NCI-H1930 (cell line): ENCODE results near the gene ARID3B.
"Not testable (repeated sequence)": the region's sequence is repeated elsewhere in the genome, so short reads cannot be mapped to it uniquely, and the experiment has no call there.

Source experiments
- DNase-seq, 2 experiments: peaks; one replicate each; lab custom pipeline; 2025; lab: John Stamatoyannopoulos, UW

ARID3B gene

DNA sequence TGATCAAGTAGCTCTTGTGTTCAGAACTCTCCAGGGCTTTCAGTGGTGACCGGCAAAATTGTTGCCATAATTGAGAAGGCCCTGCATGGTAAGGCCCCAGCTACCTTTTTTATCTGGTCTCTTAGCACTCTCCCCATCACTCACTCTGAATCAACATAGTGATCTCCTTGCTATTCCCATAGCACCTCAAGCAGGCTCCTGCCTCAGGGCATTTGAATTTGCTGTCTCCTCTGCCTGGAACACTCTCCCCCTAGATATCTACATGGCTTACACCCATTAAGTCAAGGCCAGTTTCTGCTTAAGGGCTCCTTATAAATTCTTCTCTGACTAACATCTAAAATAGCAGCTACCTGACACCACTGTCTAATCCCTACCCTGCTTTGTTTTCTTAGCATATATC lies 3.3 kb upstream of the ARID3B start:
- DNase-seq: no peak

DNA sequence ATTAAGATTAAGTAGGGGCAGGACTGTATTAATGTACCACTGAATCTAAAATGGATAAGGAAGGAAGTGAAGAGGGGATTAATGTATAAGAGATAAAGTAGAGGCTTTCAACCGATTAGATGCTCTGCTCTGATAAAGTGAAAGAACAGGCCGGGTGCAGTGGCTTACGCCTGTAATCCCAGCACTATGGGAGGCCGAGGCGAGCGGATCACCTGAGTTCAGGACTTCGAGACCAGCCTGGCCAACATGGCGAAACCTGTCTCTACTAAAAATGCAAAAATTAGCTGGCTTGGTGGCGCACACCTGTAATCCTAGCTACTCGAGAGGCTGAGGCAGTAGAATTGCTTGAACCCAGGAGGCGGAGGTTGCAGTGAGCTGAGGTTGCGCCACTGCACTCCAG lies 1.5 kb upstream of the ARID3B start:
- DNase-seq: not testable (repeated sequence)

GRCh38 chr15:74540161-74540760 lies 759 bp upstream of the ARID3B start:
- no peak for DNase-seq

DNA sequence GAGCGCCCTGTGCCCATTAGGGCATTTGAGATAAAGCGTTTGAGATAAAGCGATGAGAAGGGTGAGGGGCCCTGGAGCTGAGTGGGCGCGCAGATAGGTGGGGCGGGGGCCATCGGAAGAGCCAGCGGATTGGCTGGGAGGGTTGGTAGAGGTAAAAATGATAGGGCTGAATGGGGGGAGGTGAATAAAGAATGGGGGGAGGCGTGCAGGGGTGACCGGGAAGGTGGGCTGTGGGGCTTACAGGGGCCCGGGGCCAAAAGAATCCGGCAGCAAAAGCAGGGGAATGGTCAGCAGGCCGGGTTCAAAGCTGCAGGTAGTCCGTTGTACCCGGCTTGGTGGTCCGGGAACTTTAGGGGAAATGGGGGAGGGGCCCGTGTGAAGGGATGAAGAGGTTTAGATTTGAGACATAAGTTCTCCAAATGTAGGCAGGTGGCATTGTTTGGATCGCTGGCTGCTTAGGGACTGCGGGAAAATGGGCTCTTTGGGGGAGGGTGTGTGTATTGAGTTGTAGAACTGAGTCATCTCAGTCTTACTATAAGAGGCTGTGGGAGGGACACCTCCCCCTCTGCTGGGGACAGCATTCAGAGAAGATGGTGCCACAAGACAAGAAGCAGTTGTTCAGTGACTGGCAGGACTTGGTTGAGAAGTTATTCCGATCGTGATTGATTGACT lies 610 bp downstream of the ARID3B start:
- no peak for DNase-seq

DNA sequence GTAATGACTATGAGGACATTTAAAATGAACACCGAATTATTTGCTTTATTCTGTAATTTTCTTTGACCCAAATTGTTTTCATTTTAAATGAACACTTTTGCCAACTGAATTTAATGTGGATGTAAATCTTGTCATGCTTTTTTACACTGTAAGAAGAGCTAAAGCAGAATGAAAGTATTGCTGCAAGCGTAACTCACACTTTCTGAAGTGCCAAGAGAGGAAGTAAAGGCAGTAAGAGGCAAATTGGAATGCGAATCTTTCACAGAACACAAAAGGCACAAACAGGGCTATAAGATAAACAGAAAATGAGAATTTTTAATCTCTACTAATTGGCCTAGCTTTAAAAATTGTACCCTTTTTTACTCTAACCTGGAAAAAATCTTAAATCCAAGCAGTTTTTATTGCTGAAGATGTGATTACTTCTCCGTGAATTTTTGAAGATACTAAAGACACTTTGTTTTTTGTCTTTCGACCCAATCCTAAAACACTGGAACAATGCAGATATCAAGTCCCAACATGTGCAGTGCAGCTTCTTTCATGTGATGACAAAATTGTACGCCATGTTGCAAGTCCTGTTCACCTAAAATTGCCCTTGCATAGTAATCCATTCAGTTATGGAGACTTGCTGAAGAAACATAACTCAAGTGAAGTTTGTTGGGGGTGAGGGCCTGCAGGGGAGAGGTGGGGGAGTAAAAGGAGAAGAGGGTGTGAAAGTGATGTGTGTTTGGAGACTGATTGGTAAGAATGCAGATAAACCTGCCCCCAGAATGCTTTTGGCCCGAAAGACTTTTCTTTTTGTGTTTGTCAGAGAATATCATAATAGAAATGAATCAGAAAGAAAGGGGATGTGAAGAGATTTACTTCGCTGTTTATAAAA lies 1.4 kb downstream of the ARID3B start:
- DNase-seq: no peak

- DNase-seq: no peak
Observed at GRCh38 chr15:74543043-74543422, 2.0 kb downstream of the ARID3B start.

- no peak for DNase-seq
Observed at GRCh38 chr15:74543583-74543982, 2.6 kb downstream of the ARID3B start.

DNA sequence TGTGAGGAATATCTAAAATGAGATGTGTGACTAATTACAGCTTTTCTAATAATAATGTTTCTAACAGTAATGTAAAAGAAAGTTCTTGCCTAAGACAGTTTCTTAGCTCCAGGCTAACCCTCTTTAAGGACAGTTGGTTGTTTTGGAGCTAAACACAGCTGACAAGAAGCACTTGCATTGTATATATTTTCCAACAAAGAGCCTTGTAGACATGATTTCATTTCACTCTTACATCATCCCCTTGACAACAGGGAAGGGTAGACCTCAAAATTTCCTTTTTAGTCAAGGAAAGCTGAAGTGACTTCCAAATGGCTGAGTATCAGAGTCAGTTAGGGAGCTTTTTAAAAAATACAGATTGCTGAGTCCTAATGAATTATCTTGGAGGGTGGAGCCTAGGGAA lies 4.1 kb downstream of the ARID3B start:
- no peak for DNase-seq

GRCh38 chr15:74545776-74546656 lies 5.0 kb downstream of the ARID3B start:
- DNase-seq: no peak

DNA sequence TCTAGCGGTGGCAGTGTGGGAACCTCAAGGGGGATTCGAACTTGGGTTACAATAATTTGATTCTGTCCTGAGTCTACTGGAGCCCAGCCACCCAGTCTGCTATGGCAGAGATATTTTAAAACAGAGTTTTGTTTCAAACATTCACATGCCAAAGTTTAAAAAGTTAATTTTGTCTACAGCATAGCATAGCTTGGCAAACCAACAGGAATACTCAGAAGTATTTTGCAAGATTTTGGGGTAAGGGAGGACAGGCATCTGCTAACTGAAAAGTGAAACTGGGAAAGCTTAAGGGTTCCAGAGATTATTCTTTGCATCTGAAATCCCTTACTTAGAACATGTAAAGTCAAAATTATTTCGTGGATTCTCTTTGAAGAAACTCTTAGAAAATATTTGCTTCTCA lies 6.6 kb downstream of the ARID3B start:
- DNase-seq: no peak

DNA sequence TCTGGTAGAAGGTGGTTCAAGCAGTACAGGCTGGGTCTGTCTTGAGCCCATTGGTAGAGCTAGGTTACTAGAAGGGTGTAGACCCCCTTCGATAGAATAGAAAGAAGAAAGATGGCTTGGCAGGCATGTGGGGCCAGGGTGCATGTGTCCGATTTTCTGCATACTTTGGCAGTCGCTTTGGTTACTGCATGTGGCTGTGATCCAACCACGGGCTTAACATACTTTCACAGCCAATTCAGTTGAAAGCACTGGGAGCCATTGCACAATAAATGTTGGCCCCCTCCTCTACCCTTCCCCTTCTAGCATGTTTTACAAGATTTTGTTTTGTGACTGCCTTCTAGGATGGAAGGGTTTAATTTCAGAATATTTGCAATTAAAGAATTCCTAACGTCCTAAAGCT lies 7.2 kb downstream of the ARID3B start:
- no peak for DNase-seq

- no peak for DNase-seq
Observed at GRCh38 chr15:74549816-74550215, 8.8 kb downstream of the ARID3B start.

DNA sequence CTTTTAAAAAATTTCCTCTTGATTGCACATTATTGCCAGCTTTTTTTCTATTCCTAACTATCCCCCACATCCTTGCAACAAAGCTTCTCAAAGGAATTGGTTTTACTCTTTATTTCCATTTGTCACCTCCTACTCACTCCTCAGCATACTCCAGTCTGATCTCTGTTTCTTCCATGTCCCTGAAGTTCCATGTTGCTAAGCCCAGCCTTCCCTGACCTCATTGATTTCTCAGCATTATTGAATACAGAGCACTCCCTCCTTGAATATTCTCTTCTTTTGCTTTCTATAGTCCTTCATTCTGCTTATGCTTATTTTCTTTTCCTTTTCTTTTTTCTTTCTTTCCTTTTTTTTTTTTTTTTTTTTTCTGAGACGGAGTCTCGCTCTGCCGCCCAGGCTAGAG lies 10.7 kb downstream of the ARID3B start:
- no peak for DNase-seq

DNA sequence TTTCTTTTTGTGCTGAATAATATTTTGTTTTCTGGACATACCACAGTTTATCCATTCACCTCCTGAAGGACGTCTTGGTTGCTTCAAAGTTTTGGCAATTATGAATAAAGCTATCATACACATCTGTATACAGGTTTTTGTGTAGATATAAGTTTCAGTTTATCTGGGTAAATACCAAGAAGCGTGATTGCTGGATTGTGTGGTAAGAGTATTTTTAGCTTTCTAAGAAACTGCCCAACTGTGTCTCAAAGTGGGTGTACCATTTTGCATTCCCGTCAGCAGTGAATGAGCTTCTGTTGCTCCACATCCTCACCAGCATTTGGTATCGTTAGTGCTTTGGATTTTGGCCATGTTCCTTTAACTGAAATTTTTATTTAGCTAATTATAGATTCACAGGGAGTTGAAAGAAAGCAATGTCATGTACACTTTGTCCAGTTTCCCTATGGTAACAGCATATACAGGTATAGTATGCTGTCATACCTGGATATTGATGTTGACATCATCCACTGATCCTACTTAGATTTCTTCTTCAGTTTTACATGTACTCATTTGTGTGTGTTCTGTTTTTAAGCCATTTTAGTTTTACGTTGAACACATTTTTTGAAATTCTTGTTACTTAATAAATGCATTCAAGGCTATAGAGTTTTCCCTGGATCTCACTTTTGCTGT lies 11.9 kb downstream of the ARID3B start:
- DNase-seq: no peak

GRCh38 chr15:74555192-74555591 lies 14.2 kb downstream of the ARID3B start:
- no peak for DNase-seq

DNA sequence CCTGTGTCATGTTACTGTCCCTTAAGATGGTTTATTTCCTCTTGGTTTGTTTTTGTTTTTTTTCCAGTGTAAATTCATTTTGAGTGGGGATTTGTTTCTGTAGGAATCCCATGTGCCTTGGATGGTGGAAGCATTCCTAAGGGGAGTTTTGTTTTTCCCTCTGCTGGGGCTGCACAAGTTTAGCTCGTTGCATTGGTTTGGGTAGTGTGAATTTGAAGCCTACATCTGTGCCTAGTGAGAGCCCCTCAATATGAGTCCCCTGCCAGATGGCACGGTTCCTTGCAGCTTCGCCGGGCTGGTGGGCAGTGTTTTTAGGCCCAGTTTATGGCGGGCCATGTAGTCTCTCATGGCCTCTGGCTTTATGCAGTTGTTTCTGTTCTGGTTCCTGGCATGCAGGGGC lies 17.7 kb downstream of the ARID3B start:
- DNase-seq: no peak

- DNase-seq: no peak
Observed at GRCh38 chr15:74563442-74563841, 22.4 kb downstream of the ARID3B start.

- DNase-seq: no peak
Observed at GRCh38 chr15:74564182-74564581, 23.2 kb downstream of the ARID3B start.

DNA sequence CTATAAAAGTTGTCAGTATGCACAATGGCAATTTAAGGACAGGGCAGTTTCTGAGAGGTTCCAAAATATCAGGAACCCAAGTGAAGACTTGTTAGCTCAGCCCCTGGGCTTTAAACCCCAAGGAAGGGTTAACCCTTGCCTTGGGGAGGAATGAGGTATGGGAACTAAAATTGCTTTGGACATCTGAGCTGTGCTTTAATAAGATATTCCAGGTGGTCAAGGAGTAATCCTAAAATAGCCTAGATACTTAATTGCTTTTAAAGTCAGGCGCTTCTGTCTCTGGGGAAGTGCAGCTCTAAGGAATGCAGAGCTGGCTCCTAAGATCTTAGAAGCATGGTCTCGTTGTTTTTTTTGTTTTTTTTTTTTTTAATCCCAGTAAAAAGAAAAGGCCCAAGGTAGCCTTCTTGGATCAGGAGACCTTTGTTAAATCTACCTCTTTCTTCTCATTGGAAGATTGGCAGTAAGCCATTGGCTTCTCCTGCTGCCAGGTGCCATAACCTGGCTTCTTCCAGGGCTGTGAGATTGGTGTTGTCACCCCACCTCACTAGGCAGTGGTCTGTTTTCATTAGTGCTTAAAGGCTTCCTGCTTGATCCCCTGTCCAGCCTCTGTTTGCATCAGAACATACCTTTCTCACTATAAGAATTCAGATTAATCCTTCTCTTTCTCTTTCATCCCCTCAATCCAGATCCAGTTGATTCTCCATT lies 24.5 kb downstream of the ARID3B start:
- DNase-seq: no peak

DNA sequence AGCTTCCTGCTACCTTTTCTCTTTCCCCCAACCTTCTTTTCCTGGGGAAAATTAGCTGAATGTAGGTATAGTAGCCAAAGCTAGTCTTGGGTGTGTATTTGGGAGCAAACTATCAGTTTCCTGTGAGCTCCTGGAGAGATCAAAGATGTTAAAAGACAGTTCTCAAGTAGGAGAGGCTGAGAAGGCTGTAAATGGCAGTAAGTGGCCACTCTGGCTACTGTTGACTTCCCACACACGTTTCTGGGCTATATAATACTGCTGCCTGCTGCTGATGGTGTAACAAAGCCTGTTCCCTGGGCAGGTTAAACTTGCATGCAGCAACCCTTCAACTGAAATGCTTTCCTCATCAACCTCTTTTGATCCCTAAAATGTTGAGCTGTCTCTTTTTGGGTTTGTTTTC lies 27.6 kb downstream of the ARID3B start:
- DNase-seq: no peak

- DNase-seq: no peak
Observed at GRCh38 chr15:74569731-74570070, 28.7 kb downstream of the ARID3B start.
